GM12873 (cell line): ENCODE results near the gene DLG4.

Experiments used
- TF ChIP-seq, protein P1 (sequence below): IDR thresholded peaks from 2 replicates; pipeline ENCODE4 v1.5.1; 2012; ENCODE audit warnings: low read depth, mild to moderate bottlenecking, moderate library complexity, low read length, control low read depth; ENCODE audit not compliant: insufficient read depth; ENCODE audit errors: missing control alignments

The DLG4 gene

DNA sequence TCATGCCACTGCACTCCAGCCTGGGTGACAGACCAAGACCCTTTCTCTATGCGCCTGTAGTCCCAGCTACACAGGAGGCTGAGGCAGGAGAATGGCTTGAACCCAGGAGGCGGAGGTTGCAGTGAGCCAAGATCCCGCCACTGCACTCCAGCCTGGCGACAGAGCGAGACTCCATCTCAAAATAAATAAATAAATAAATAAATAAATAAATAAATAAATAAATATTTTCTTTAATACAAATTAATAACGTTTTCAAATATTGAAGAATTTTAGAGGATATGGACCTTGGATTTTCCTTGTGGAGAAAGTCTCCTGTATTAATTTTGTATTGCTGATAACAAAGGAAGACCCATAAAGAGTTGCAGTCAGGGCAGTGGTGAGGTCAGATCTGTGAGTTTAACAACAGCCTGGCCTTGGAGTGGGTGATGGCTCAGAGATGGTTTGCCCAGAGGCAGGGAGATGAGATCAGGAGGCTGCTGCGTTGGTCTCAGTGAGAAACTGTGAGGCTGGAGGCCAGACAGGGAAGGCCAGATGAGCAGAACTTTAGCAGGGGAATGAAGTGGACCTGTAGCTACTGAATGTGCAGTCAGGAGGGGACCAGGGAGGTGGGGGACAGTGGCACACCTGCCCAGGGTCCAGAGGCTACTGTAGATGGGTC, 36.1 kb downstream of the DLG4 start:
- TF ChIP-seq, protein P1, sequence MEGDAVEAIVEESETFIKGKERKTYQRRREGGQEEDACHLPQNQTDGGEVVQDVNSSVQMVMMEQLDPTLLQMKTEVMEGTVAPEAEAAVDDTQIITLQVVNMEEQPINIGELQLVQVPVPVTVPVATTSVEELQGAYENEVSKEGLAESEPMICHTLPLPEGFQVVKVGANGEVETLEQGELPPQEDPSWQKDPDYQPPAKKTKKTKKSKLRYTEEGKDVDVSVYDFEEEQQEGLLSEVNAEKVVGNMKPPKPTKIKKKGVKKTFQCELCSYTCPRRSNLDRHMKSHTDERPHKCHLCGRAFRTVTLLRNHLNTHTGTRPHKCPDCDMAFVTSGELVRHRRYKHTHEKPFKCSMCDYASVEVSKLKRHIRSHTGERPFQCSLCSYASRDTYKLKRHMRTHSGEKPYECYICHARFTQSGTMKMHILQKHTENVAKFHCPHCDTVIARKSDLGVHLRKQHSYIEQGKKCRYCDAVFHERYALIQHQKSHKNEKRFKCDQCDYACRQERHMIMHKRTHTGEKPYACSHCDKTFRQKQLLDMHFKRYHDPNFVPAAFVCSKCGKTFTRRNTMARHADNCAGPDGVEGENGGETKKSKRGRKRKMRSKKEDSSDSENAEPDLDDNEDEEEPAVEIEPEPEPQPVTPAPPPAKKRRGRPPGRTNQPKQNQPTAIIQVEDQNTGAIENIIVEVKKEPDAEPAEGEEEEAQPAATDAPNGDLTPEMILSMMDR: no peak

DNA sequence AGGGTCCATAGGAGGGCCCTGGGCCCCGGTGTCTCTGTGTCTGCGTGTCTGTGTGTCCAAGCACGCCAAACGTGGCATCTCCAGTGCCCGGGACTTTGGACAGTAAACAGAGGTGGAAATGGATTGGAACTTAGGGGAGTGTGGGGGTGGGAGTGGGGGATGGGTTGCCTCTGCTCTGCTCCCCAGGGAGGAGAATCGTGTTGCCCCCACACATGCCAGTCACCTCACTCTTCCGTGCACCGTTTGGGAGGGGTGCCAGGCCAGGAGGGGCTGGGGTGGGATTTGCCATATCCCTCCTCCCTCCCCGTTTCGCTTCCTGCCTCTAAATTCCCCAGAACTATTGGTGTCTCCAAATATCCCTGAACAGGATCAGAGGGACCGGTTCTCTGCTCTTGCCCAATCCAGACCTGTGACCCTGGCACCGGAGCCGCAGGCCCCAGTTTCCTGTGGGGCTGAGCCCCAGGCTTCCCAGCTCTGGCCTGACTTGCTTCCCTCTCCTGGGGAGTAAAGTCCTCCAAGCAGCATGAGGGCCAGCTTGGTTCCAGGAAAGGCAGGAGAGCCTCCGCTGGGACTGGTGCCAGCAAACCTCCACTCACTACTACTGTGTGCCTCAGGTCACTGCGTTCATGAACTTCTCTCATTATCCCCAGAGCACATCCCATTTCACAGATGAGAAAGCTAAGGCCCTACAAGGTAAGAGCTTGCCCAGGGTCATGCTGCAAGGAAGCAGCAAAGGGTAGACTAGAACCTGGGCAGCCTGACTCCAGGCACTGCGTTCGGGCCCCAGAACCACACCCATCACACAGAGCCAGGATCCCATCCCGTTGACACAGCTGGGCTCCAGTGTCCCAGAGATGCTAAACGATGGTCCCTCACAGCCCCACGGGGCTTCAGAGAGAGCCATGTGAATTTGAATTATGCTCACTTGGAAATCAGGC, 40.0 kb downstream of the DLG4 start, which contains the start of gene ASGR1:
ASGR1 (minus strand) TSS at position 54 of the 938 bp plus-strand sequence. CDS start 807 bp downstream, outside the sequence.
- TF ChIP-seq, protein P1: no peak

DNA sequence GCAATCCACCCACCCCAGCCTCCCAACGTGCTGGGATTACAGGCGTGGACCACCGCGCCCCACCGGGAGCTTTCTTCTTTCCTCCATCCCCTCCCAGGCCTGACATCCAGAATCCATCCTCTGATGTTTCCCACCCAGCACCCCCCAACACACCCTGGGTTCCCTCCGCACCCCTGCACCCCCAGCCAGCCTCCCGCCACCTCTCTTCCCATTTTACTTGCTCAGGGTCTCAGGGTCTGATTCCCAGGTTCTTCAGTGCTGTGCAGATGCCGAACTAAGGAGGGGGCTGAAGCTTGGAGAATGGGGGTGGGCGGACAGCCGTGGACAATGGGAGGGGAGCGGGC, 40.7 kb downstream of the DLG4 start:
- TF ChIP-seq, protein P1: no peak

DNA sequence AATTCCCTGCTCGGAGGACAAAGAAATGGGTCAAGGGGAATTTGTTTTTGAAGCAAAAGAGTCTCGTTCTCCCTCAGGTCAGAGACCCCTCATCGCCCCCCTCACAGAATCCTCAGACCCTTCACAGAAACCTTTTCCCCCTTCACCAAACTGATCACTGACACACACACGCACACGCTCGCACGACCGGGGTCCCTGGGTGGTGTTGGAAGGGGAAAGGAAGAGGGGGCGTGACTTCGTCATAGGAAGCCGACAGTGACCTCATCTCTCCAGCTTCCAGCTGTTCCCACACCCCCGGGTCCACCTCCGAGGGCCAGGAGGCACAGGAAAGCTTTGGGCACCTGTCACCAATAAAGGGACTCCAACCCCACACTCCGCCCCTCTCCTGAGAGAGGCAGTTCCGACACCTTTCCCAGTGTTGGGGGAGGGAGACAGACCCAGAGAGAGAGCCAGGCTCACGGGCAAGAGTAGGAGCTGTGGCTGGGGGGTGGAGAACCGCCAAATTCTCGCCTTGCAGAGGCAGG, 41.6 kb downstream of the DLG4 start:
- TF ChIP-seq, protein P1: no peak

DNA sequence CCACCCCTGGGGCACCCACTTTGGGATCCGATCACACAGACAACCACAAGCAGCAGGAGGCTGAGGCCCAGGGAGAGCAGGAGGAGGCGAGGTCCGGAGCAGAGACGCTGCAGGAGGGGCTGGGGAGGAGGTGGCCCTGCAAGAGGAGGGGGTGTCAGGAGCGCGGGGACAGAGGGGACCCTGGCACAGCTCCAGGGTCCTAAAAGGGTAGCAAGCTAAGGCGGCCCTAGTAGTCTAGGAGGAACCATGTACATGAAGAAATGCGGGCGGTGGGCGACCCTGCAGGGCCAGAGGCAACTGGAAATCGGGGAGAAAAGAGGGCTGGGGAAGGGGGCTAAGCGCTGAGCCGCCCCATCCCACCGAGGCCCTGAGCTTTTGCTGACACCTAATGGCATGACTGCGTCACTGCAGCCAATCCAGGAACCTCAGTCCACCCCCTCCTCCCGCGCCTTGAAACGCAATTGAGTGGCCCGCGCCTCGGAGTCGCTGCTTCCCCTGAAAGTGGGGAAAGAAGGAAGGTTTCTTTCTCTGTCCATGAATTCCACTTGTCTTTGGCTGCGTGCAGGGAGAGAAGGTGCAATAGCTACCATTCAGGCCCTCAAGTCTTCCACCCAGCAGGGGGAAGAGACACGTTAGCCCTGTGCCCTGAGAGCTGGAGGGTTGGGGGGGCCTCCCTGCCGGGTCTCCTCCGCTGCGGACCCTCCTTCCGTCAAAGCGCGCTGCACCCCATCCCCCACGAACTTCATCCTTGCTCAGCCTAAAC, 42.3 kb downstream of the DLG4 start:
- TF ChIP-seq, protein P1: peak; percentile 94

DNA sequence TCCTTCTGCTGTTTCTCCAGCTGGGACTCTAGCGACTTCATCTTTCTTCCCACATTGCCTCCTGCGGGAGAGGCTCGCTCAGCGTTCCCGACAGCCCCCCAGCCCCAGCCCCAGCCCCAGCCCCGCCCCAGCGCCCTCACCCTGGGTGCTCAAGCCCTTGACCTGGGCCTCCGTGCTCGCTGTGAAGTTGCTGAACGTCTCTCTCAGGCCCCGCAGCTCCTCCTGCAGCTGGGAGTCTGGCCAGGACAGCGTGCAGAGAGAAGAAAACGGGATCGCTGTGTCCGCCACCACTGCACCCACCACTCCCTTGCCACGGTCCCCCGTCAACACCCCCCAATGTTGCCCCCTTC, 42.8 kb downstream of the DLG4 start:
- TF ChIP-seq, protein P1: no peak
